ENCODE data around the gene MSTN. TPM values are rescaled to one million over a fixed set of nuclear protein-coding genes. Genes with fewer than 3 reads are reported as not detected.

The MSTN gene
- total RNA-seq, 1 experiment from 2014 or later = not detected

DNA sequence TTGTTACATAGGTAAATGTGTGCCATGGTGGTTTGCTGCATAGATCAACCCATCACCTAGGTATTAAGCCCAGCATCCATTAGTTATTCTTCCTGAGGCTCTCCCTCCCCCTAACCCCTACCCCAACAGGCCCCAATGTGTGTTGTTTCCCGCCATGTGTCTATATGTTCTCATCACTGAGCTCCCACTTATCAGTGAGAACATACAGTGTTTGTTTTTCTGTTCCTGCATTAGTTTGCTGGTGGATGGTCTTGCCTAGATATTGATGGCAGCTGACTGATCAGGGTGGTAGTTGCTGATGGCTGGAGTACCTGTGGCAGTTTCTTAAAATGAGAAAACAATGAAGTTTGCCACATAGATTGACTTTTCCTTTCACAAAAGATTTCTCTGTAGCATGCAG is 34.6 kb upstream of the MSTN start:
- Histone ChIP-seq H2BK15ac (ENCODE audit: low read depth, low read length) (no peak overlapping the region), H3K27me3 (ENCODE audit: insufficient read depth, low read length) (no peaks in the 10 kb centered on the region), H4K8ac (replicated peaks; ENCODE audit: insufficient read length, low read depth, low read length) (no peak overlapping the region), H3K23ac (ENCODE audit: insufficient read length, low read depth, low read length) (no peak overlapping the region), H3K4me1 (ENCODE audit: insufficient read depth, low read length) (no peaks in the 10 kb centered on the region), H3K79me1 (ENCODE audit: insufficient read depth, low read depth, low read length, poor library complexity, severe bottlenecking) (no peaks in the 10 kb centered on the region), H4K91ac (ENCODE audit: insufficient read length, low read depth, low read length) (no peak overlapping the region), H3K4ac (ENCODE audit: low read depth, low read length) (no peak overlapping the region), H4K5ac (ENCODE audit: insufficient read length, low read depth, low read length) (no peak overlapping the region), H3K79me2 (ENCODE audit: insufficient read depth, low read length) (no peaks in the 10 kb centered on the region), H3K14ac (ENCODE audit: insufficient read depth, low read length) (no peak overlapping the region), H2BK5ac (ENCODE audit: insufficient read length, low read length) (no peak overlapping the region), H2AK5ac (ENCODE audit: insufficient read length, low read length) (no peak overlapping the region), H3K9me3 (ENCODE audit: control insufficient read depth, low read depth, low read length) (no peaks in the 10 kb centered on the region), H2BK12ac (ENCODE audit: insufficient read length, low read depth, low read length) (no peak overlapping the region), H3K18ac (ENCODE audit: insufficient read length, low read depth, low read length) (no peak overlapping the region), H3K27ac (ENCODE audit: insufficient read length, low read depth, low read length) (no peak overlapping the region), H3K23me2 (ENCODE audit: insufficient read length, low read depth, low read length, poor library complexity, severe bottlenecking) (no peaks in the 10 kb centered on the region), H3K4me2 (ENCODE audit: insufficient read depth, insufficient read length, low read length) (no peak overlapping the region), H3K9ac (ENCODE audit: extremely low read depth, insufficient read length, low read length) (no peak overlapping the region), H2BK20ac (ENCODE audit: low read depth, low read length, poor library complexity, severe bottlenecking) (no peak overlapping the region), H3T11ph (ENCODE audit: low read length) (no peak overlapping the region), H2AFZ (ENCODE audit: low read length) (no peak overlapping the region), H2BK120ac (ENCODE audit: low read depth, low read length, poor library complexity, severe bottlenecking) (no peak overlapping the region), H4K20me1 (ENCODE audit: control insufficient read depth, insufficient read depth, insufficient read length) (no peaks in the 10 kb centered on the region), H3K56ac (ENCODE audit: insufficient read length, low read depth, low read length) (no peak overlapping the region)
- no peak overlapping the region for H3K27ac Mint-ChIP-seq
- DNase-seq = no peak
- H3K4me3 Mint-ChIP-seq = no peak overlapping the region
- peaks cover 0 to 5% (median 2%) of the 10 kb centered on the region in 3 experiments; a peak in 2 of 7 replicates for H3K36me3 Mint-ChIP-seq (ENCODE audit: insufficient read depth in 1 of 3, low read depth in 3 of 3)
- peaks cover 2% of the 10 kb centered on the region for H3K27me3 Mint-ChIP-seq (ENCODE audit: low read depth)
- H3K4me1 Mint-ChIP-seq = peaks cover 0 to 3% of the 10 kb centered on the region in 2 experiments; a peak in 1 of 4 replicates
- peaks cover 4 to 5% of the 10 kb centered on the region in 2 experiments for H3K9me3 Mint-ChIP-seq
- WGBS (ENCODE audit: extremely low coverage, insufficient read length, low lambda C conversion rate) = no CpG with 5 or more reads among the region's 1 CpG
- TF ChIP-seq, protein P1, sequence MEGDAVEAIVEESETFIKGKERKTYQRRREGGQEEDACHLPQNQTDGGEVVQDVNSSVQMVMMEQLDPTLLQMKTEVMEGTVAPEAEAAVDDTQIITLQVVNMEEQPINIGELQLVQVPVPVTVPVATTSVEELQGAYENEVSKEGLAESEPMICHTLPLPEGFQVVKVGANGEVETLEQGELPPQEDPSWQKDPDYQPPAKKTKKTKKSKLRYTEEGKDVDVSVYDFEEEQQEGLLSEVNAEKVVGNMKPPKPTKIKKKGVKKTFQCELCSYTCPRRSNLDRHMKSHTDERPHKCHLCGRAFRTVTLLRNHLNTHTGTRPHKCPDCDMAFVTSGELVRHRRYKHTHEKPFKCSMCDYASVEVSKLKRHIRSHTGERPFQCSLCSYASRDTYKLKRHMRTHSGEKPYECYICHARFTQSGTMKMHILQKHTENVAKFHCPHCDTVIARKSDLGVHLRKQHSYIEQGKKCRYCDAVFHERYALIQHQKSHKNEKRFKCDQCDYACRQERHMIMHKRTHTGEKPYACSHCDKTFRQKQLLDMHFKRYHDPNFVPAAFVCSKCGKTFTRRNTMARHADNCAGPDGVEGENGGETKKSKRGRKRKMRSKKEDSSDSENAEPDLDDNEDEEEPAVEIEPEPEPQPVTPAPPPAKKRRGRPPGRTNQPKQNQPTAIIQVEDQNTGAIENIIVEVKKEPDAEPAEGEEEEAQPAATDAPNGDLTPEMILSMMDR (conservative IDR thresholded peaks at IDR 0.05) = no peak
